Measurements from ENCODE around the gene LRP1.

Gene LRP1

DNA sequence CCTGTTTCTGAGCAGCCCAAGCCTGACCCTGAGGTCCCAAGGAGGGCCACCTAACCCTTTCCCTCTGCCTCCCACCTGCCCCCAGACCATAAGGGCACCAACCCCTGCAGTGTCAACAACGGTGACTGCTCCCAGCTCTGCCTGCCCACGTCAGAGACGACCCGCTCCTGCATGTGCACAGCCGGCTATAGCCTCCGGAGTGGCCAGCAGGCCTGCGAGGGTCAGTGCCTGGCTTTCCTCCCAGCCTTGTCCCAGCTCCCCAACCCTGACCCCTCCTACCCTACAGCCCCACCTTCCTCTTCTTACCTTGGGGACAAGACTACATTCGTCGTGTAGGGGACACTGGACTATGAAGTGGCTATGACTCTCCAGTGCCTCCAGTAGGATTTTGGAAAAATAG lies 52.8 kb downstream of the LRP1 start:
- Histone ChIP-seq H3K4me1 (no peaks in the 10 kb centered on the region), H3K27ac (peak overlapping the region in 1 of 2 donors; percentile 26), H3K36me3 (peaks cover 85 to 92% (median 91%) of the 10 kb centered on the region in 3 donors), H3K9me3 (no peaks in the 10 kb centered on the region), H3K4me3 (no peak overlapping the region), H3K27me3 (no peaks in the 10 kb centered on the region)
- DNase-seq, result no peak
- TF ChIP-seq, protein P1, sequence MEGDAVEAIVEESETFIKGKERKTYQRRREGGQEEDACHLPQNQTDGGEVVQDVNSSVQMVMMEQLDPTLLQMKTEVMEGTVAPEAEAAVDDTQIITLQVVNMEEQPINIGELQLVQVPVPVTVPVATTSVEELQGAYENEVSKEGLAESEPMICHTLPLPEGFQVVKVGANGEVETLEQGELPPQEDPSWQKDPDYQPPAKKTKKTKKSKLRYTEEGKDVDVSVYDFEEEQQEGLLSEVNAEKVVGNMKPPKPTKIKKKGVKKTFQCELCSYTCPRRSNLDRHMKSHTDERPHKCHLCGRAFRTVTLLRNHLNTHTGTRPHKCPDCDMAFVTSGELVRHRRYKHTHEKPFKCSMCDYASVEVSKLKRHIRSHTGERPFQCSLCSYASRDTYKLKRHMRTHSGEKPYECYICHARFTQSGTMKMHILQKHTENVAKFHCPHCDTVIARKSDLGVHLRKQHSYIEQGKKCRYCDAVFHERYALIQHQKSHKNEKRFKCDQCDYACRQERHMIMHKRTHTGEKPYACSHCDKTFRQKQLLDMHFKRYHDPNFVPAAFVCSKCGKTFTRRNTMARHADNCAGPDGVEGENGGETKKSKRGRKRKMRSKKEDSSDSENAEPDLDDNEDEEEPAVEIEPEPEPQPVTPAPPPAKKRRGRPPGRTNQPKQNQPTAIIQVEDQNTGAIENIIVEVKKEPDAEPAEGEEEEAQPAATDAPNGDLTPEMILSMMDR (IDR thresholded peaks at IDR 0.05), result no peak
- intact Hi-C loops (cut with DNase I; ENCODE audit: low total_unique reads), result loop anchor here (5.0 kb wide), 1 partner anchor 109 kb away; no protein-coding TSS in a partner anchor

- intact Hi-C loops (cut with DNase I; ENCODE audit: low total_unique reads), result loop anchor here (2.0 to 5.0 kb wide), 2 partner anchors 57 to 109 kb away; no protein-coding TSS in a partner anchor
- Histone ChIP-seq H3K4me1 (no peaks in the 10 kb centered on the region), H3K4me3 (no peak overlapping the region), H3K36me3 (peaks cover 85 to 92% (median 91%) of the 10 kb centered on the region in 3 donors), H3K27me3 (no peaks in the 10 kb centered on the region), H3K9me3 (no peaks in the 10 kb centered on the region), H3K27ac (no peak overlapping the region)
- no peak for DNase-seq
- TF ChIP-seq, protein P1 (IDR thresholded peaks at IDR 0.05), result no peak
These were observed 53.4 kb downstream of the LRP1 start for GRCh38 chr12:57181561-57182155.

DNA sequence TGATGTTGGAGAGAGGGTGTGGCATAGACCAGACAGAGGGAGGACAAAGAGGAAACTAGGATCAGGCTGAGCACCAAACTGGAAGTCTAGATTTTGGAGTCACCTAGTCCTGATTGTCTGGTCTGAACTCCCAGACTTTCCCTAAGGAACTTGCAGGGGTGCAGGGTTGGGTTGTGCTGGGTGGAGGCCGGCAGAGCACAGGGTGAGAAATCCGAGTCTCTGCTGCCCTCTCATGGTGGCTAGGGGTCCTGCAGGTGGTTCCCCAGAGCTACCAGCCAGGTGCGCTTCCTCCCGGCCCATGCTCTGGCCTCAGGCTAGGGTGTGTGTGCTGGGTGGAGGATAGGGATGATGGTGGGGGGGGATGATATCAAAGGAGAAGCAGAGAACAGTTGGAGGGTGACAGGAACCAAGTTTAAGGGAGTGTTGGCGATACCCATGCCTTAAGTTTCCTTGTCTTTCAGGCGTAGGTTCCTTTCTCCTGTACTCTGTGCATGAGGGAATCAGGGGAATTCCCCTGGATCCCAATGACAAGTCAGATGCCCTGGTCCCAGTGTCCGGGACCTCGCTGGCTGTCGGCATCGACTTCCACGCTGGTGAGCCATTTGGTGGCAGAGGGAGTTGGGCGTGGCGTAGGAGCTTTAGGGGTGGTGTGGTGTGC lies 54.8 kb downstream of the LRP1 start:
- DNase-seq, result peak; percentile 63 to 81
- TF ChIP-seq, protein P1 (IDR thresholded peaks at IDR 0.05), result peak; percentile 85 to 95
- H3K36me3 ChIP-seq, result peaks cover 82 to 92% (median 91%) of the 10 kb centered on the region in 3 donors
- no peak overlapping the region for H3K4me3 ChIP-seq
- H3K4me1 ChIP-seq, result no peaks in the 10 kb centered on the region
- intact Hi-C loops (cut with DNase I; ENCODE audit: low total_unique reads), result loop anchor here (2.0 to 5.0 kb wide), 2 partner anchors 58 to 111 kb away; no protein-coding TSS in a partner anchor
- H3K27me3 ChIP-seq, result no peaks in the 10 kb centered on the region
- no peaks in the 10 kb centered on the region for H3K9me3 ChIP-seq
- H3K27ac ChIP-seq, result peak overlapping the region in 1 of 2 donors; percentile 19

- intact Hi-C loops (cut with DNase I; ENCODE audit: low total_unique reads), result loop anchor here (2.0 to 5.0 kb wide), 2 partner anchors 59 to 112 kb away; no protein-coding TSS in a partner anchor
- Histone ChIP-seq H3K36me3 (peaks cover 82 to 92% (median 91%) of the 10 kb centered on the region in 3 donors), H3K27ac (no peak overlapping the region), H3K4me1 (no peaks in the 10 kb centered on the region), H3K4me3 (no peak overlapping the region), H3K9me3 (no peaks in the 10 kb centered on the region), H3K27me3 (no peaks in the 10 kb centered on the region)
- TF ChIP-seq, protein P1 (IDR thresholded peaks at IDR 0.05), result no peak
- DNase-seq, result no peak
These were observed 55.8 kb downstream of the LRP1 start for GRCh38 chr12:57183939-57184725.

GRCh38 chr12:57185403-57185802 lies 57.1 kb downstream of the LRP1 start:
- TF ChIP-seq, protein P1 (IDR thresholded peaks at IDR 0.05), result no peak
- Histone ChIP-seq H3K9me3 (no peaks in the 10 kb centered on the region), H3K27ac (no peak overlapping the region), H3K27me3 (no peaks in the 10 kb centered on the region), H3K4me3 (no peak overlapping the region), H3K36me3 (peaks cover 81 to 92% (median 91%) of the 10 kb centered on the region in 3 donors), H3K4me1 (no peaks in the 10 kb centered on the region)
- DNase-seq, result no peak
- intact Hi-C loops (cut with DNase I; ENCODE audit: low total_unique reads), result no loop called here

Measured in tibial artery (tissue), 4 donors.